Progenitor cell of endocrine pancreas (in vitro differentiated cells): ENCODE measurements around the gene PRMT2. TPM values are rescaled to one million over a fixed set of nuclear protein-coding genes. Genes with fewer than 3 reads are reported as not detected.
"Not testable (repeated sequence)": the region's sequence is repeated elsewhere in the genome, so short reads cannot be mapped to it uniquely, and the experiment has no call there.

Experiments
- DNase-seq: peaks from one replicate; pipeline ENCODE4 v3.0.0; 2021; ENCODE audit warnings: low spot score; ENCODE audit not compliant: unreplicated experiment
- H3K27ac Mint-ChIP-seq: 2 replicates; pipeline ENCODE4 v1.8.0; 2021; ENCODE audit warnings: mild to moderate bottlenecking, moderate library complexity, mixed read lengths
- H3K27me3 Mint-ChIP-seq: 2 replicates; pipeline ENCODE4 v1.8.0; 2021; ENCODE audit warnings: mixed read lengths
- H3K36me3 Mint-ChIP-seq: 2 replicates; pipeline ENCODE4 v1.8.0; 2022; ENCODE audit warnings: mixed read lengths; ENCODE audit not compliant: insufficient read depth
- H3K4me1 Mint-ChIP-seq: 2 replicates; pipeline ENCODE4 v1.8.0; 2021; ENCODE audit warnings: low read depth, mixed read lengths
- H3K4me3 Mint-ChIP-seq: 2 replicates; pipeline ENCODE4 v1.8.0; 2021; ENCODE audit warnings: low read depth, mild to moderate bottlenecking, moderate library complexity, mixed read lengths
- H3K9me3 Mint-ChIP-seq: 2 replicates; pipeline ENCODE4 v1.8.0; 2021; ENCODE audit warnings: low read depth, mixed read lengths
- CTCF ChIP-seq: fragments of 200-600 bp; sonication (generic); IDR thresholded peaks from one replicate; pipeline ENCODE4 v1.5.0; 2021; ENCODE audit warnings: antibody characterized with exemption, mild to moderate bottlenecking; ENCODE audit not compliant: unreplicated experiment
- total RNA-seq: library from RNA; stranded (reverse); gene quantifications from 2 replicates; pipeline ENCODE4 v1.2.1, GENCODE V29; 2021

The PRMT2 gene
- total RNA-seq, 1 donor from 2014 or later, result 94.1 TPM

- no peak for DNase-seq
- no peak for TF ChIP-seq CTCF
- H3K36me3 Mint-ChIP-seq, result no peaks in the 10 kb centered on the region
- H3K4me1 Mint-ChIP-seq, result no peaks in the 10 kb centered on the region
- no peak overlapping the region for H3K4me3 Mint-ChIP-seq
- H3K27ac Mint-ChIP-seq, result no peak overlapping the region
- peaks cover 11% of the 10 kb centered on the region for H3K27me3 Mint-ChIP-seq
- H3K9me3 Mint-ChIP-seq, result no peaks in the 10 kb centered on the region
Measured at GRCh38 chr21:46628868-46629267, 6.6 kb upstream of the PRMT2 start.

GRCh38 chr21:46630915-46631314, 4.6 kb upstream of the PRMT2 start:
- H3K27me3 Mint-ChIP-seq, result peaks cover 11% of the 10 kb centered on the region

GRCh38 chr21:46633566-46633965, 1.9 kb upstream of the PRMT2 start:
- no peak for TF ChIP-seq CTCF
- peaks cover 7% of the 10 kb centered on the region for H3K27me3 Mint-ChIP-seq
- H3K4me3 Mint-ChIP-seq, result no peak overlapping the region
- no peak for DNase-seq
- peaks cover 21% of the 10 kb centered on the region for H3K4me1 Mint-ChIP-seq
- no peaks in the 10 kb centered on the region for H3K9me3 Mint-ChIP-seq
- H3K27ac Mint-ChIP-seq, result no peak overlapping the region
- H3K36me3 Mint-ChIP-seq, result peaks cover 1% of the 10 kb centered on the region

More at GRCh38 chr21:46630915-46631314, 4.6 kb upstream of the PRMT2 start:
- H3K27ac Mint-ChIP-seq, H3K36me3 Mint-ChIP-seq, H3K4me1 Mint-ChIP-seq, H3K9me3 Mint-ChIP-seq, H3K4me3 Mint-ChIP-seq, DNase-seq: not testable (repeated sequence)

GRCh38 chr21:46634427-46634826, 1.0 kb upstream of the PRMT2 start:
- DNase-seq, result no peak
- no peak for TF ChIP-seq CTCF
- peaks cover 1% of the 10 kb centered on the region for H3K36me3 Mint-ChIP-seq
- peaks cover 4% of the 10 kb centered on the region for H3K27me3 Mint-ChIP-seq
- peak overlapping the region; percentile 98 for H3K27ac Mint-ChIP-seq
- H3K4me1 Mint-ChIP-seq, result peaks cover 23% of the 10 kb centered on the region
- H3K9me3 Mint-ChIP-seq, result no peaks in the 10 kb centered on the region
- H3K4me3 Mint-ChIP-seq, result peak overlapping the region; percentile 95

- Mint-ChIP-seq H3K4me1 (peaks cover 24% of the 10 kb centered on the region), H3K9me3 (no peaks in the 10 kb centered on the region), H3K4me3 (peak overlapping the region; percentile 95), H3K27ac (peak overlapping the region; percentile 98), H3K36me3 (peaks cover 1% of the 10 kb centered on the region), H3K27me3 (peaks cover 4% of the 10 kb centered on the region)
- TF ChIP-seq CTCF, result peak; percentile 21
- DNase-seq, result no peak
Measured at GRCh38 chr21:46634966-46635323, 529 bp upstream of the PRMT2 start.

- no peak for DNase-seq
- Mint-ChIP-seq H3K27ac (peak overlapping the region; percentile 98), H3K27me3 (peaks cover 3% of the 10 kb centered on the region), H3K4me1 (peaks cover 24% of the 10 kb centered on the region), H3K9me3 (no peaks in the 10 kb centered on the region), H3K4me3 (peak overlapping the region; percentile 95), H3K36me3 (peaks cover 6% of the 10 kb centered on the region)
- no peak for TF ChIP-seq CTCF
Measured at GRCh38 chr21:46636181-46636512, 673 bp downstream of the PRMT2 start.
